Stomach (tissue), 9 donors: ENCODE measurements around the gene HACL1. TPM values are rescaled to one million over a fixed set of nuclear protein-coding genes. Genes with fewer than 3 reads are reported as not detected.

ENCODE experiments used
- DNase-seq, 2 donors: peaks; one replicate each; pipeline versions ENCODE4 v3.0.0 to v3.0.0-alpha.2; 2013 to 2019
- H3K27ac ChIP-seq, 5 donors: fragments of 200-600 bp in 4 of 5; sonication (generic) in 4 of 5; one replicate each; pipeline ENCODE4 v1.5.1; 2013 to 2019; ENCODE audit warnings: mild to moderate bottlenecking in 1 of 5, moderate library complexity in 1 of 5
- H3K27me3 ChIP-seq, 3 donors: fragments of 200-600 bp; sonication (generic); one replicate each; pipeline ENCODE4 v1.5.1; 2017 to 2019; ENCODE audit warnings: mixed run types in 1 of 3
- H3K36me3 ChIP-seq, 4 donors: fragments of 200-600 bp; sonication (generic); 1 replicate in 3 of 4; 2 replicates in 1 of 4; pipeline ENCODE4 v1.5.1; 2016 to 2019
- H3K4me1 ChIP-seq, 4 donors: fragments of 200-600 bp; sonication (generic); one replicate each; pipeline ENCODE4 v1.5.1; 2016 to 2019
- H3K4me3 ChIP-seq, 4 donors: fragments of 200-600 bp; sonication (generic) in 3 of 4; one replicate each; pipeline ENCODE4 v1.5.1; 2016 to 2019; ENCODE audit warnings: mild to moderate bottlenecking in 1 of 4
- H3K9me3 ChIP-seq, 4 donors: fragments of 200-600 bp; sonication (generic); one replicate each; pipeline ENCODE4 v1.5.1; 2016 to 2019
- EP300 ChIP-seq: sonication (generic); formaldehyde crosslinking; IDR thresholded peaks from one replicate; pipeline ENCODE4 v1.6.1; 2017; ENCODE audit warnings: antibody characterized with exemption
- POLR2A ChIP-seq, 4 donors: fragments of 450-650 bp; IDR thresholded peaks; one replicate each; pipeline ENCODE4 v1.6.1; 2016; ENCODE audit warnings: antibody characterized with exemption in 4 of 4, control low read depth in 2 of 4, mild to moderate bottlenecking in 1 of 4, moderate library complexity in 1 of 4
- POLR2AphosphoS5 ChIP-seq, 3 donors: sonication (generic); formaldehyde crosslinking; IDR thresholded peaks; one replicate each; pipeline ENCODE4 v1.6.1; 2016; ENCODE audit warnings: antibody characterized with exemption in 3 of 3
- WGBS, 5 donors: extraction: QIAGEN DNeasy Blood & Tissue Kit in 3 of 5; methylation state at CpG; one replicate each; pipeline versions ENCODE4 v1.1.5 to v1.1.7; 2013 to 2018; 5-methylcytosine and 5-hydroxymethylcytosine counted together
- intact Hi-C: fragments of 100-400 bp; cut with DNase I; formaldehyde crosslinking; loops from one replicate; pipeline ENCODE4 v1.15.1; 2023; ENCODE audit warnings: low total_unique reads
- polyA plus RNA-seq, 3 donors: library from polyadenylated mRNA; stranded (reverse); fragments of 200-250 nt; gene quantifications; one replicate each; pipeline ENCODE4 v1.2.3, GENCODE V29; 2013
- total RNA-seq, 5 donors: library from RNA; depleted of rRNA; stranded (reverse); fragments of >200 nt; gene quantifications; one replicate each; pipeline versions ENCODE4 v1.1.0 to v1.2.3, GENCODE V29; 2014 to 2016
- TF ChIP-seq, protein P1 (sequence below), 7 experiments: fragments of 450-650 bp in 4 of 7; fragments of 200-600 bp in 3 of 7; sonication (generic) in 3 of 7; IDR thresholded peaks; one replicate each; pipeline ENCODE4 v1.5.1; 2016 to 2019; ENCODE audit warnings: antibody characterized with exemption in 7 of 7, control low read depth in 2 of 7, mild to moderate bottlenecking in 1 of 7
- donor health status: healthy with polysubstance abuse.
- donor health status: Bipolar disorder and iron deficiency.
- donor health status: healthy.

The HACL1 gene
- total and polyA plus RNA-seq, 8 donors, result 13.9 to 46.7 (median 21.0) TPM

GRCh38 chr3:15632212-15632580 is 30.8 kb upstream of the HACL1 start:
- H3K27me3 ChIP-seq, result no peaks in the 10 kb centered on the region
- 95 to 100% (median 98%) methylated on average over 4 of the region's 4 CpGs for WGBS, 5 donors
- DNase-seq, result no peak
- H3K9me3 ChIP-seq, result no peaks in the 10 kb centered on the region
- no peak overlapping the region for H3K4me3 ChIP-seq
- peaks cover 22 to 67% (median 44%) of the 10 kb centered on the region in 4 donors for H3K4me1 ChIP-seq
- intact Hi-C loops, result loop anchor here (10.0 kb wide), 1 partner anchor 613 kb away; no protein-coding TSS in a partner anchor
- TF ChIP-seq POLR2AphosphoS5 (IDR thresholded peaks at IDR 0.05), result no peak
- TF ChIP-seq, protein P1, sequence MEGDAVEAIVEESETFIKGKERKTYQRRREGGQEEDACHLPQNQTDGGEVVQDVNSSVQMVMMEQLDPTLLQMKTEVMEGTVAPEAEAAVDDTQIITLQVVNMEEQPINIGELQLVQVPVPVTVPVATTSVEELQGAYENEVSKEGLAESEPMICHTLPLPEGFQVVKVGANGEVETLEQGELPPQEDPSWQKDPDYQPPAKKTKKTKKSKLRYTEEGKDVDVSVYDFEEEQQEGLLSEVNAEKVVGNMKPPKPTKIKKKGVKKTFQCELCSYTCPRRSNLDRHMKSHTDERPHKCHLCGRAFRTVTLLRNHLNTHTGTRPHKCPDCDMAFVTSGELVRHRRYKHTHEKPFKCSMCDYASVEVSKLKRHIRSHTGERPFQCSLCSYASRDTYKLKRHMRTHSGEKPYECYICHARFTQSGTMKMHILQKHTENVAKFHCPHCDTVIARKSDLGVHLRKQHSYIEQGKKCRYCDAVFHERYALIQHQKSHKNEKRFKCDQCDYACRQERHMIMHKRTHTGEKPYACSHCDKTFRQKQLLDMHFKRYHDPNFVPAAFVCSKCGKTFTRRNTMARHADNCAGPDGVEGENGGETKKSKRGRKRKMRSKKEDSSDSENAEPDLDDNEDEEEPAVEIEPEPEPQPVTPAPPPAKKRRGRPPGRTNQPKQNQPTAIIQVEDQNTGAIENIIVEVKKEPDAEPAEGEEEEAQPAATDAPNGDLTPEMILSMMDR (IDR thresholded peaks at IDR 0.05), result no peak
- TF ChIP-seq EP300, result no peak
- no peak for TF ChIP-seq POLR2A (IDR thresholded peaks at IDR 0.05)
- H3K36me3 ChIP-seq, result no peaks in the 10 kb centered on the region
- no peak overlapping the region for H3K27ac ChIP-seq

GRCh38 chr3:15631426-15632211 is 30.2 kb upstream of the HACL1 start:
- Histone ChIP-seq H3K36me3 (no peaks in the 10 kb centered on the region), H3K27me3 (no peaks in the 10 kb centered on the region), H3K4me3 (no peak overlapping the region), H3K4me1 (peaks cover 20 to 63% (median 41%) of the 10 kb centered on the region in 4 donors), H3K27ac (peak overlapping the region in 2 of 5 donors; percentile 19 to 61), H3K9me3 (no peaks in the 10 kb centered on the region)
- TF ChIP-seq POLR2A (IDR thresholded peaks at IDR 0.05) (no peak), POLR2AphosphoS5 (IDR thresholded peaks at IDR 0.05) (no peak), EP300 (no peak)
- TF ChIP-seq, protein P1 (IDR thresholded peaks at IDR 0.05), result no peak
- 88 to 94% (median 90%) methylated on average over 12 of the region's 12 CpGs for WGBS, 5 donors
- no peak for DNase-seq
- intact Hi-C loops, result loop anchor here (10.0 kb wide), 1 partner anchor 613 kb away; no protein-coding TSS in a partner anchor

- H3K4me3 ChIP-seq, result peak overlapping the region; percentile 12 to 33 (median 25)
- H3K4me1 ChIP-seq, result peaks cover 20 to 56% (median 37%) of the 10 kb centered on the region in 4 donors
- intact Hi-C loops, result loop anchor here (10.0 kb wide), 1 partner anchor 614 kb away; no protein-coding TSS in a partner anchor
- TF ChIP-seq POLR2A (IDR thresholded peaks at IDR 0.05), result no peak
- TF ChIP-seq, protein P1 (IDR thresholded peaks at IDR 0.05), result no peak
- no peak for TF ChIP-seq POLR2AphosphoS5 (IDR thresholded peaks at IDR 0.05)
- TF ChIP-seq EP300, result no peak
- peak in 1 of 2 donors; percentile 48 for DNase-seq
- no peaks in the 10 kb centered on the region for H3K27me3 ChIP-seq
- WGBS, 5 donors, result 5 to 18% (median 10%) methylated on average over 8 of the region's 8 CpGs
- H3K9me3 ChIP-seq, result no peaks in the 10 kb centered on the region
- H3K36me3 ChIP-seq, result no peaks in the 10 kb centered on the region
- peak overlapping the region; percentile 5 to 67 (median 57) for H3K27ac ChIP-seq
Observed at GRCh38 chr3:15630646-15631350, 29.4 kb upstream of the HACL1 start.

GRCh38 chr3:15629860-15630597 is 28.7 kb upstream of the HACL1 start:
- Histone ChIP-seq H3K27me3 (no peaks in the 10 kb centered on the region), H3K9me3 (no peaks in the 10 kb centered on the region), H3K4me1 (peaks cover 20 to 52% (median 33%) of the 10 kb centered on the region in 4 donors), H3K27ac (peak overlapping the region in 4 of 5 donors; percentile 5 to 67 (median 40)), H3K4me3 (peak overlapping the region; percentile 12 to 33 (median 25)), H3K36me3 (no peaks in the 10 kb centered on the region)
- TF ChIP-seq, protein P1 (IDR thresholded peaks at IDR 0.05), result peak in 5 of 7 experiments; percentile 55 to 74 (median 66)
- TF ChIP-seq POLR2AphosphoS5 (IDR thresholded peaks at IDR 0.05) (peak in 1 of 3 donors; percentile 76), POLR2A (IDR thresholded peaks at IDR 0.05) (no peak)
- peak; percentile 63 to 89 for DNase-seq
- WGBS, 5 donors, result 39 to 43% (median 41%) methylated on average over 10 of the region's 10 CpGs
- intact Hi-C loops, result loop anchor here (5.0 to 10.0 kb wide), 2 partner anchors 177 to 615 kb away; no protein-coding TSS in a partner anchor
